ENCODE data around the gene ZSWIM1.

Gene ZSWIM1

GRCh38 chr20:45860560-45861220 lies 20.3 kb upstream of the ZSWIM1 start:
- H3K27ac ChIP-seq: no peak overlapping the region
- DNase-seq (ENCODE audit: low spot score): no peak
- POLR2A ChIA-PET (ENCODE audit: low non-redundant PET): no interaction called here
- CTCF ChIA-PET: no interaction called here
- no peak for TF ChIP-seq CTCF (conservative IDR thresholded peaks at IDR 0.05; ENCODE audit: low read depth)

GRCh38 chr20:45861221-45862075 lies 19.6 kb upstream of the ZSWIM1 start:
- no peak for DNase-seq (ENCODE audit: low spot score)
- ChIA-PET POLR2A (ENCODE audit: low non-redundant PET) (interaction anchor here (0.6 to 1.1 kb wide), 2 partner anchors 19 to 153 kb away, joined by 3 to 7 read pairs; no protein-coding TSS in a partner anchor), CTCF (interaction anchor here (0.5 kb wide), 1 partner anchor 52 kb away, joined by 4 read pairs; no protein-coding TSS in a partner anchor)

GRCh38 chr20:45863543-45864470 lies 17.2 kb upstream of the ZSWIM1 start:
- ChIA-PET CTCF (interaction anchor here (0.5 to 0.7 kb wide), 4 partner anchors 24 to 793 kb away, joined by 3 to 4 read pairs (median 4); partner anchors contain the start of gene SPATA25), POLR2A (ENCODE audit: low non-redundant PET) (no interaction called here)
- no peak for DNase-seq (ENCODE audit: low spot score)
- H3K27ac ChIP-seq: no peak overlapping the region
- TF ChIP-seq CTCF (conservative IDR thresholded peaks at IDR 0.05; ENCODE audit: low read depth): no peak

More at GRCh38 chr20:45861221-45862075, 19.6 kb upstream of the ZSWIM1 start:
- TF ChIP-seq CTCF (conservative IDR thresholded peaks at IDR 0.05; ENCODE audit: low read depth): no peak
- H3K27ac ChIP-seq: no peak overlapping the region

GRCh38 chr20:45866454-45866853 lies 14.6 kb upstream of the ZSWIM1 start:
- POLR2A ChIA-PET (ENCODE audit: low non-redundant PET): interaction anchor here (0.8 kb wide), 1 partner anchor 8 kb away, joined by 3 read pairs; no protein-coding TSS in a partner anchor
- no peak for TF ChIP-seq CTCF (conservative IDR thresholded peaks at IDR 0.05; ENCODE audit: low read depth)
- CTCF ChIA-PET: no interaction called here
- H3K27ac ChIP-seq: no peak overlapping the region
- DNase-seq (ENCODE audit: low spot score): no peak

GRCh38 chr20:45867136-45867818 lies 13.8 kb upstream of the ZSWIM1 start:
- ChIA-PET POLR2A (ENCODE audit: low non-redundant PET) (interaction anchor here (0.8 kb wide), 1 partner anchor 9 kb away, joined by 3 read pairs; no protein-coding TSS in a partner anchor), CTCF (interaction anchor here (0.6 to 0.7 kb wide), 3 partner anchors 25 to 551 kb away, joined by 3 to 7 read pairs (median 3); no protein-coding TSS in a partner anchor)
- H3K27ac ChIP-seq: peak overlapping the region; percentile 35; the same call in 1 of the 2 replicates
- DNase-seq (ENCODE audit: low spot score): no peak
- no peak for TF ChIP-seq CTCF (conservative IDR thresholded peaks at IDR 0.05; ENCODE audit: low read depth)
